K562 (cell line): ENCODE measurements around the gene SPEG. TPM values are rescaled to one million over a fixed set of nuclear protein-coding genes. Genes with fewer than 3 reads are reported as not detected.

Source experiments
- polyA plus RNA-seq, 8 experiments: library from polyadenylated mRNA; depleted of rRNA in 4 of 8; stranded (reverse) in 5 of 8; unstranded in 3 of 8; fragments of >200 nt; fragmentation: Nextera tagmentation in 2 of 8; fragmentation: Illumina TruSeq in 1 of 8; extraction: Ambion mirVana in 2 of 8; extraction: Trizol in 1 of 8; gene quantifications; 2 replicates each; pipeline versions ENCODE4 v1.2.1 to v1.2.3, GENCODE V29; 2011 to 2014; ENCODE audit warnings: inconsistent platforms in 1 of 8, missing spikeins in 1 of 8
- total RNA-seq, 7 experiments: library from RNA; depleted of rRNA in 6 of 7; stranded (reverse); fragments of >200 nt in 6 of 7; fragmentation: Illumina TruSeq in 2 of 7; extraction: Trizol in 2 of 7; gene quantifications; 2 replicates each; pipeline versions ENCODE4 v1.2.1 to v1.2.3, GENCODE V29; 2011 to 2021; ENCODE audit warnings: low replicate concordance in 1 of 7
- TF ChIP-seq, protein P1 (sequence below), 2 experiments: fragments of 450-650 bp; IDR thresholded peaks; 2 replicates each; pipeline ENCODE4 v1.6.1; 2016; ENCODE audit warnings: mild to moderate bottlenecking in 2 of 2, borderline replicate concordance in 1 of 2, low read depth in 1 of 2, moderate library complexity in 1 of 2

The SPEG gene
- total and polyA plus RNA-seq, 9 of the 15 experiments (the other 6 are each of a cell fraction or from before 2014, with no cell fraction given) = 0.49 to 8.7 (median 3.0) TPM

DNA sequence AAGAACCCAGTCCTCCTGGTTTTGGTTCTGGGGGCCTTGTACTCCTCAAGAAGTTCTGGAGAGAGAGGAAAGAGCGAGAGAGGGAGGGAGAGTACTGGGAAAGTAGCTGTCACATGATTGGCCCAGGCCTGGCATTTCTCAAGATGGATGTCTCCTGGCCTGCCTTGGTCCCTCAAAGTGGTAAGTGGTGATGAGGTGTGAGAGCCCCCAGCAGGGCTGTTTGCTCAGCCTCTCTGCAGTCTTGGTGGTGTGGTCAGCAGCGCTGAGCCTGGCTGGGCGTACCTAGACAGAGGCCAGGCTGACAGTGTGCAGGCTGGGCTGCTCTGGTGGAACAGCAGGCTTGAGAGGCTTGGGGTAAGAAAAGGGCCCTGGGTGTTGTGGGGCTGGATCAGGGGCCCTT is 2.5 kb downstream of the SPEG start (continued):
- TF ChIP-seq, protein P1, sequence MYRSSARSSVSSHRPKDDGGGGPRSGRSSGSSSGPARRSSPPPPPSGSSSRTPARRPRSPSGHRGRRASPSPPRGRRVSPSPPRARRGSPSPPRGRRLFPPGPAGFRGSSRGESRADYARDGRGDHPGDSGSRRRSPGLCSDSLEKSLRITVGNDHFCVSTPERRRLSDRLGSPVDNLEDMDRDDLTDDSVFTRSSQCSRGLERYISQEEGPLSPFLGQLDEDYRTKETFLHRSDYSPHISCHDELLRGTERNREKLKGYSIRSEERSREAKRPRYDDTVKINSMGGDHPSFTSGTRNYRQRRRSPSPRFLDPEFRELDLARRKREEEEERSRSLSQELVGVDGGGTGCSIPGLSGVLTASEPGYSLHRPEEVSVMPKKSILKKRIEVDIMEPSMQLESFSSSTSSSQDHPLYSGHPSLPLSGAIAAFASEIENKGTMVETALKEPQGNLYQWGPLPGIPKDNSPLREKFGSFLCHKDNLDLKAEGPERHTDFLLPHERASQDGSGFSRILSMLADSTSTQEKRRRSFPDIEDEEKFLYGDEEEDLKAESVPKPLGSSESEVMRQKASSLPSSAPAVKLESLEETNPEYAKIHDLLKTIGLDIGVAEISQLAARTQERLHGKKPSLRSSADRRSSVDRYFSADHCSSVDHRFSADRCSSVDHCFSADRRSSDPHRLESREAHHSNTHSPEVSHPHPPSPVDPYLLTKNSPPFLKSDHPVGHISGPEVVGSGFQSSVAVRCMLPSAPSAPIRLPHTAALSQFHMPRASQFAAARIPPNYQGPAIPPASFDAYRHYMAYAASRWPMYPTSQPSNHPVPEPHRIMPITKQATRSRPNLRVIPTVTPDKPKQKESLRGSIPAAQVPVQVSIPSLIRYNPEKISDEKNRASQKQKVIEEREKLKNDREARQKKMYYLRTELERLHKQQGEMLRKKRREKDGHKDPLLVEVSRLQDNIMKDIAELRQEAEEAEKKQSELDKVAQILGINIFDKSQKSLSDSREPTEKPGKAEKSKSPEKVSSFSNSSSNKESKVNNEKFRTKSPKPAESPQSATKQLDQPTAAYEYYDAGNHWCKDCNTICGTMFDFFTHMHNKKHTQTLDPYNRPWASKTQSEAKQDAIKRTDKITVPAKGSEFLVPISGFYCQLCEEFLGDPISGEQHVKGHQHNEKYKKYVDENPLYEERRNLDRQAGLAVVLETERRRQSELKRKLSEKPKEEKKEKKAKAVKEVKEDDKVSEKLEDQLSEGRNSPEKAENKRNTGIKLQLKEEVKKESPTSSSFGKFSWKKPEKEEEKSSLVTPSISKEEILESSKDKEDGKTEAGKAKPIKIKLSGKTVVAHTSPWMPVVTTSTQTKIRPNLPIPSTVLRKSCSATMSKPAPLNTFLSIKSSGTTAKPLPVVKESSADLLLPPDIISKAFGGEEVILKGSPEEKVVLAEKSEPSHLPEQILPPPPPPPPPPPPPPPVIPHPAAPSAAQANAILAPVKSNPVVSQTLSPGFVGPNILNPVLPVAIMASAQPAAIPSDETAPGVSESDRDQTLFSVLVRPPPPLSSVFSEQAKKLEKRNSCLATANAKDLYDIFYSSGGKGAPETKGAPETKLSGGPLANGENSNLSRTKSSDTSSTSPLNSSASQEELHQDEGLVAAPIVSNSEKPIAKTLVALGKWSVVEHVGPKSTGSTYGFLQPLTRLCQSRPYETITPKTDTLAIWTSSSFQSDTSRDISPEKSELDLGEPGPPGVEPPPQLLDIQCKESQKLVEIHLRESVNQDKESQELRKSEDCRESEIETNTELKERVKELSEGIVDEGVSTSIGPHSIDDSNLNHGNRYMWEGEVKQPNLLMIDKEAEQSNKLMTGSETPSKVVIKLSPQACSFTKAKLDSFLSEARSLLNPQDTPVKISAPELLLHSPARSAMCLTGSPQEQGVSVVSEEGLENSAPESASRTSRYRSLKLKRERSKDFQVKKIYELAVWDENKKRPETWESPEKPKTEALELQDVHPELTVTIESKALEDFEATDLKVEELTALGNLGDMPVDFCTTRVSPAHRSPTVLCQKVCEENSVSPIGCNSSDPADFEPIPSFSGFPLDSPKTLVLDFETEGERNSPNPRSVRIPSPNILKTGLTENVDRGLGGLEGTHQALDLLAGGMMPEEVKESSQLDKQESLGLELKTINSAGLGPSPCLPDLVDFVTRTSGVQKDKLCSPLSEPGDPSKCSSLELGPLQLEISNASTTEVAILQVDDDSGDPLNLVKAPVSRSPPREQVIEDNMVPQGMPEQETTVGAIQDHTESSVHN (IDR thresholded peaks at IDR 0.05; ENCODE audit: borderline replicate concordance in 1 of 2, low read depth in 1 of 2) = no peak
